ENCODE measurements around the gene DLG2. TPM values are rescaled to one million over a fixed set of nuclear protein-coding genes. Genes with fewer than 3 reads are reported as not detected.

The DLG2 gene
- total and polyA plus RNA-seq, 2 of the 8 experiments (the other 6 are each of a cell fraction or from before 2014, with no cell fraction given): 1.7 to 14.3 TPM

- TF ChIP-seq NANOG (IDR thresholded peaks at IDR 0.05; ENCODE audit: insufficient read depth, low read depth, low read length, poor library complexity, severe bottlenecking): no peak
- no peak for TF ChIP-seq GABPA (IDR thresholded peaks at IDR 0.05; ENCODE audit: borderline replicate concordance, insufficient read depth, low read length)
- TF ChIP-seq POLR2AphosphoS5 (IDR thresholded peaks at IDR 0.05; ENCODE audit: low read depth, low read length): no peak
- no peak for TF ChIP-seq USF2 (IDR thresholded peaks at IDR 0.05; ENCODE audit: low read length)
- no peak for TF ChIP-seq SIRT6 (IDR thresholded peaks at IDR 0.05; ENCODE audit: low read length)
- TF ChIP-seq CHD7 (IDR thresholded peaks at IDR 0.05; ENCODE audit: insufficient replicate concordance, low read length): no peak
- no peak for TF ChIP-seq EZH2 (IDR thresholded peaks at IDR 0.05; ENCODE audit: low read depth, low read length, severe bottlenecking)
These were observed 1913.4 kb downstream of the DLG2 start (continued) for GRCh38 chr11:83713708-83714107.
